Measurements from ENCODE around the gene NANOS3.

NANOS3 gene

GRCh38 chr19:13839130-13839937 lies 37.6 kb upstream of the NANOS3 start:
- no peak for DNase-seq
- peaks cover 58% of the 10 kb centered on the region for H3K36me3 ChIP-seq (replicated peaks)
- H3K27me3 ChIP-seq (replicated peaks) = no peaks in the 10 kb centered on the region
- H3K27ac ChIP-seq = peak overlapping the region; percentile 96
- H3K4me3 ChIP-seq (ENCODE audit: low read depth, low read length) = peak overlapping the region; percentile 80
- peak; percentile 22 for TF ChIP-seq CTCF (IDR thresholded peaks at IDR 0.05; ENCODE audit: low read depth, low read length, missing control alignments)
- in situ Hi-C loops (cut with HindIII; ENCODE audit: low pct_ligation_motif_present, low sequenced_read_pairs) = no loop called here

- in situ Hi-C loops (cut with HindIII; ENCODE audit: low pct_ligation_motif_present, low sequenced_read_pairs) = no loop called here
- H3K36me3 ChIP-seq (replicated peaks) = peaks cover 52% of the 10 kb centered on the region
- no peak for DNase-seq
- TF ChIP-seq CTCF (IDR thresholded peaks at IDR 0.05; ENCODE audit: low read depth, low read length, missing control alignments) = no peak
- no peaks in the 10 kb centered on the region for H3K27me3 ChIP-seq (replicated peaks)
- H3K4me3 ChIP-seq (ENCODE audit: low read depth, low read length) = peak overlapping the region; percentile 80
- peak overlapping the region; percentile 96 for H3K27ac ChIP-seq
Observed at GRCh38 chr19:13839938-13840304, 37.0 kb upstream of the NANOS3 start.

- no peak for TF ChIP-seq CTCF (IDR thresholded peaks at IDR 0.05; ENCODE audit: low read depth, low read length, missing control alignments)
- no peak for DNase-seq
- Histone ChIP-seq H3K36me3 (replicated peaks) (peaks cover 48% of the 10 kb centered on the region), H3K4me3 (ENCODE audit: low read depth, low read length) (peak overlapping the region; percentile 80), H3K27ac (peak overlapping the region; percentile 96), H3K27me3 (replicated peaks) (no peaks in the 10 kb centered on the region)
- in situ Hi-C loops (cut with HindIII; ENCODE audit: low pct_ligation_motif_present, low sequenced_read_pairs) = no loop called here
Observed at GRCh38 chr19:13840305-13841085, 36.4 kb upstream of the NANOS3 start.

- TF ChIP-seq CTCF (IDR thresholded peaks at IDR 0.05; ENCODE audit: low read depth, low read length, missing control alignments) = no peak
- in situ Hi-C loops (cut with HindIII; ENCODE audit: low pct_ligation_motif_present, low sequenced_read_pairs) = no loop called here
- Histone ChIP-seq H3K27me3 (replicated peaks) (no peaks in the 10 kb centered on the region), H3K27ac (peak overlapping the region; percentile 96), H3K4me3 (ENCODE audit: low read depth, low read length) (peak overlapping the region; percentile 80), H3K36me3 (replicated peaks) (peaks cover 40% of the 10 kb centered on the region)
- no peak for DNase-seq
Observed at GRCh38 chr19:13841086-13841961, 35.6 kb upstream of the NANOS3 start.

- no peak for TF ChIP-seq CTCF (IDR thresholded peaks at IDR 0.05; ENCODE audit: low read depth, low read length, missing control alignments)
- no peak for DNase-seq
- H3K4me3 ChIP-seq (ENCODE audit: low read depth, low read length) = peak overlapping the region; percentile 80
- in situ Hi-C loops (cut with HindIII; ENCODE audit: low pct_ligation_motif_present, low sequenced_read_pairs) = no loop called here
- H3K36me3 ChIP-seq (replicated peaks) = peaks cover 36% of the 10 kb centered on the region
- H3K27ac ChIP-seq = peak overlapping the region; percentile 96
- H3K27me3 ChIP-seq (replicated peaks) = no peaks in the 10 kb centered on the region
Observed at GRCh38 chr19:13841962-13842290, 35.0 kb upstream of the NANOS3 start.

Measured in brain microvascular endothelial cell (primary cell).